ENCODE measurements around the gene HIGD1B. TPM values are rescaled to one million over a fixed set of nuclear protein-coding genes. Genes with fewer than 3 reads are reported as not detected.

Gene HIGD1B
- total and polyA plus RNA-seq, 2 of the 4 experiments (the other 2 are of a cell fraction), result not detected

DNA sequence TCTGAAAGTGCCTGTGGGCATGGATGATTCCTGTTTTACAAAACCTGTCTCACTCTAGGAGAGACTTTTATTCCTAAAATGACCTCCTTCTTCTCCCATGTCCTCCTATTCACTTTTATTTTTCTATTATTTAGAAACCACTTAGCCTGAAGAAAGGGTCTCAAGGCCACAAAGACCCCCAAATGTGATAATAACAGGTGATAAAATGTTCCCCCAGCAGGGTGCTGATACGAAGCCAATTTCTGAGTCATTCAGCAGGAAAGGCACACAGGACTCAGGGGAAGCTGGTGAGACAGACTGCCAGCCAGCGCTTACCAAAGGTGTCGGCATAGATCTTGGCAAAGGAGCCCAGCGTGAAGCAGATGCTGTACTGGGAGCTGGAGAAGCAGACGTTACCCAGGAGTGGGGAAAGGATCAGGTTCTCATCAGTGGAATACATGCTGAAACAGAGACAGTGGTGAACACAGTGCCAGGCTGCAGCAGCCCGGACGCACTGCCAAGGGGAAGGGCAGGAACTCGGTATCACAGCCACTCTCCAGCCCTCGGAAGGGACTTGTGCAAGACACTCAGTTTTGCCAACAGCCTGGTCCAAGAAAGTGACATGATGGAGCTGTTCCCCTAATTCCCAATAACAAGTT lies 24.6 kb downstream of the HIGD1B start:
- H3K56ac ChIP-seq (ENCODE audit: extremely low read depth, insufficient read depth, low read length), result no peak overlapping the region

More for the DNA sequence above, 24.6 kb downstream of the HIGD1B start:
- H4K8ac ChIP-seq (ENCODE audit: low read depth in 2 of 2, low read length in 2 of 2), result no peak overlapping the region
- no peak overlapping the region for H3K4ac ChIP-seq (ENCODE audit: low read depth, low read length)
- 75% methylated on average over 9 of the region's 9 CpGs; no CpG with 5 or more reads in 1 of the 2 experiments for WGBS, 2 experiments (ENCODE audit: extremely low coverage in 2 of 2, insufficient read length in 1 of 2)
- no peak overlapping the region for H3K4me2 ChIP-seq (ENCODE audit: low read depth, low read length)
- no peak for TF ChIP-seq MAZ (IDR thresholded peaks at IDR 0.05; ENCODE audit: borderline replicate concordance, low read depth, low read length)
- no peak for TF ChIP-seq RFX5 (IDR thresholded peaks at IDR 0.05; ENCODE audit: low read depth, low read length)
- TF ChIP-seq RCOR1 (IDR thresholded peaks at IDR 0.05; ENCODE audit: insufficient replicate concordance, low read length), result no peak
- TF ChIP-seq, protein P1, sequence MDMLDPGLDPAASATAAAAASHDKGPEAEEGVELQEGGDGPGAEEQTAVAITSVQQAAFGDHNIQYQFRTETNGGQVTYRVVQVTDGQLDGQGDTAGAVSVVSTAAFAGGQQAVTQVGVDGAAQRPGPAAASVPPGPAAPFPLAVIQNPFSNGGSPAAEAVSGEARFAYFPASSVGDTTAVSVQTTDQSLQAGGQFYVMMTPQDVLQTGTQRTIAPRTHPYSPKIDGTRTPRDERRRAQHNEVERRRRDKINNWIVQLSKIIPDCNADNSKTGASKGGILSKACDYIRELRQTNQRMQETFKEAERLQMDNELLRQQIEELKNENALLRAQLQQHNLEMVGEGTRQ (IDR thresholded peaks at IDR 0.05; ENCODE audit: low read depth, low read length), result no peak
- TF ChIP-seq NFE2L2 (IDR thresholded peaks at IDR 0.05; ENCODE audit: low read depth, low read length), result no peak
- no peak for TF ChIP-seq CEBPB (IDR thresholded peaks at IDR 0.05; ENCODE audit: low read depth, low read length)
- TF ChIP-seq, protein P2, sequence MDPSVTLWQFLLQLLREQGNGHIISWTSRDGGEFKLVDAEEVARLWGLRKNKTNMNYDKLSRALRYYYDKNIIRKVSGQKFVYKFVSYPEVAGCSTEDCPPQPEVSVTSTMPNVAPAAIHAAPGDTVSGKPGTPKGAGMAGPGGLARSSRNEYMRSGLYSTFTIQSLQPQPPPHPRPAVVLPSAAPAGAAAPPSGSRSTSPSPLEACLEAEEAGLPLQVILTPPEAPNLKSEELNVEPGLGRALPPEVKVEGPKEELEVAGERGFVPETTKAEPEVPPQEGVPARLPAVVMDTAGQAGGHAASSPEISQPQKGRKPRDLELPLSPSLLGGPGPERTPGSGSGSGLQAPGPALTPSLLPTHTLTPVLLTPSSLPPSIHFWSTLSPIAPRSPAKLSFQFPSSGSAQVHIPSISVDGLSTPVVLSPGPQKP (IDR thresholded peaks at IDR 0.05; ENCODE audit: borderline replicate concordance, low read depth, low read length), result no peak
- no peak for TF ChIP-seq SMC3 (IDR thresholded peaks at IDR 0.05; ENCODE audit: low read depth, low read length)
- TF ChIP-seq, protein P3, sequence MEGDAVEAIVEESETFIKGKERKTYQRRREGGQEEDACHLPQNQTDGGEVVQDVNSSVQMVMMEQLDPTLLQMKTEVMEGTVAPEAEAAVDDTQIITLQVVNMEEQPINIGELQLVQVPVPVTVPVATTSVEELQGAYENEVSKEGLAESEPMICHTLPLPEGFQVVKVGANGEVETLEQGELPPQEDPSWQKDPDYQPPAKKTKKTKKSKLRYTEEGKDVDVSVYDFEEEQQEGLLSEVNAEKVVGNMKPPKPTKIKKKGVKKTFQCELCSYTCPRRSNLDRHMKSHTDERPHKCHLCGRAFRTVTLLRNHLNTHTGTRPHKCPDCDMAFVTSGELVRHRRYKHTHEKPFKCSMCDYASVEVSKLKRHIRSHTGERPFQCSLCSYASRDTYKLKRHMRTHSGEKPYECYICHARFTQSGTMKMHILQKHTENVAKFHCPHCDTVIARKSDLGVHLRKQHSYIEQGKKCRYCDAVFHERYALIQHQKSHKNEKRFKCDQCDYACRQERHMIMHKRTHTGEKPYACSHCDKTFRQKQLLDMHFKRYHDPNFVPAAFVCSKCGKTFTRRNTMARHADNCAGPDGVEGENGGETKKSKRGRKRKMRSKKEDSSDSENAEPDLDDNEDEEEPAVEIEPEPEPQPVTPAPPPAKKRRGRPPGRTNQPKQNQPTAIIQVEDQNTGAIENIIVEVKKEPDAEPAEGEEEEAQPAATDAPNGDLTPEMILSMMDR (conservative IDR thresholded peaks at IDR 0.05; ENCODE audit: low read depth, low read length), result no peak
- no peak for TF ChIP-seq MXI1 (IDR thresholded peaks at IDR 0.05; ENCODE audit: borderline replicate concordance, low read depth, low read length)
- H3K23ac ChIP-seq (ENCODE audit: low read depth, low read length), result no peak overlapping the region
- no peak overlapping the region for H2BK5ac ChIP-seq (ENCODE audit: low read depth, low read length, poor library complexity, severe bottlenecking)
- no peak overlapping the region for H2AK9ac ChIP-seq (replicated peaks; ENCODE audit: low read depth, low read length, poor library complexity)
- H3K27me3 ChIP-seq (ENCODE audit: control insufficient read depth, insufficient read depth, low read length), result no peaks in the 10 kb centered on the region
- no peak overlapping the region for H2BK20ac ChIP-seq (ENCODE audit: low read depth, low read length)
- DNase-seq (no peak), ATAC-seq (ENCODE audit: low read depth) (no peak)
- no peak overlapping the region for H4K91ac ChIP-seq (ENCODE audit: insufficient read depth, low read depth, low read length)
- no peak overlapping the region for H4K5ac ChIP-seq (ENCODE audit: low read depth, low read length)
- no peaks in the 10 kb centered on the region for H4K20me1 ChIP-seq (ENCODE audit: insufficient read depth, low read length)
- intact Hi-C loops (cut with micrococcal nuclease), result no loop called here
- H3K14ac ChIP-seq (replicated peaks; ENCODE audit: low read depth, low read length), result no peak overlapping the region
- no peak overlapping the region for H2BK120ac ChIP-seq (ENCODE audit: low read depth, low read length)
- H3K36me3 ChIP-seq (ENCODE audit: control insufficient read depth, insufficient read depth, low read length), result peaks cover 50% of the 10 kb centered on the region
- dilution Hi-C loops (cut with HindIII; ENCODE audit: low sequenced_read_pairs, unreplicated experiment), result no loop called here
- H3K4me3 ChIP-seq (ENCODE audit: insufficient read depth, low read depth, low read length), result no peak overlapping the region
- no peak overlapping the region for H3K27ac ChIP-seq (ENCODE audit: insufficient read depth, low read length)
- no TSS peak for BruUV-seq (replicated peaks)
- H3K4me1 ChIP-seq (ENCODE audit: control insufficient read depth, insufficient read depth, low read length), result no peaks in the 10 kb centered on the region
- H3K79me1 ChIP-seq (ENCODE audit: low read depth in 1 of 2, low read length in 2 of 2), result peaks cover 0 to 21% of the 10 kb centered on the region in 2 experiments; a peak in 2 of 4 replicates
- H3K18ac ChIP-seq (ENCODE audit: low read depth, low read length), result no peak overlapping the region
- H3K9me1 ChIP-seq (ENCODE audit: insufficient read depth, low read length), result no peaks in the 10 kb centered on the region
- no peaks in the 10 kb centered on the region for H3K9me3 ChIP-seq (ENCODE audit: control insufficient read depth, insufficient read depth, low read length)
- POLR2A ChIA-PET (ENCODE audit: unreplicated experiment), result no interaction called here
- no peak overlapping the region for H2AFZ ChIP-seq (replicated peaks; ENCODE audit: low read length, poor library complexity)
- no peak overlapping the region for H2AK5ac ChIP-seq (ENCODE audit: low read depth, low read length)
- CTCF ChIA-PET, result no interaction called here
- no peak overlapping the region for H3K9ac ChIP-seq (ENCODE audit: low read depth, low read length)
- in situ Hi-C loops (cut with MboI; ENCODE audit: low sequenced_read_pairs), result no loop called here
- no peak overlapping the region for H2BK15ac ChIP-seq (ENCODE audit: low read depth, low read length)

Measured in IMR-90 (cell line).